Measurements from ENCODE around the gene ANKRD17. TPM values are rescaled to one million over a fixed set of nuclear protein-coding genes. Genes with fewer than 3 reads are reported as not detected.

The ANKRD17 gene
- total RNA-seq, 1 donor from 2014 or later, result 87.9 TPM

DNA sequence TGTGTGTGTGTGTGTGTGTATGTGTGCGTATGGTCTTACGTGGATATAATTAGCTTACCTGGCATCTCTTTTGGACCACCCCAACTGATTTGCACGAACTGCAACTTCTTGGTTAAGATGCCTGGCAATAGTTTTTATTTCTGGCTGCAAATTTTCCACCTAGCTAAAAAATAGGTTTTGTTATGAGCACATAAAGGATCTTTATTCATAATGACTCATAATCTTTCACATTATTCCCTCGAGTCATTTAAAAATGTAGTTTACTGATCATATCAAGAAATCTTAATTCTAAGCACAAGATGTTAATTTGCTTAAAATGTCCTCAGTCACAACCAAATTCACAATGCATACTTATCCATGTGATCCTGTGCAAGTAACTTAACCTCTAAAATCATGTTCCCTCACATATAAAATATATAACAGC, 190.6 kb downstream of the ANKRD17 start:
- DNase-seq (ENCODE audit: low read depth, low spot score), result no peak
- Mint-ChIP-seq H3K27ac (ENCODE audit: unreplicated experiment) (peak overlapping the region; percentile 99), H3K4me1 (peaks cover 24% of the 10 kb centered on the region), H3K4me3 (peak overlapping the region; percentile 88), H3K27me3 (ENCODE audit: low read depth) (peaks cover 3% of the 10 kb centered on the region), H3K9me3 (no peaks in the 10 kb centered on the region), H3K36me3 (ENCODE audit: low read depth) (peaks cover 7% of the 10 kb centered on the region)
- TF ChIP-seq, protein P1, sequence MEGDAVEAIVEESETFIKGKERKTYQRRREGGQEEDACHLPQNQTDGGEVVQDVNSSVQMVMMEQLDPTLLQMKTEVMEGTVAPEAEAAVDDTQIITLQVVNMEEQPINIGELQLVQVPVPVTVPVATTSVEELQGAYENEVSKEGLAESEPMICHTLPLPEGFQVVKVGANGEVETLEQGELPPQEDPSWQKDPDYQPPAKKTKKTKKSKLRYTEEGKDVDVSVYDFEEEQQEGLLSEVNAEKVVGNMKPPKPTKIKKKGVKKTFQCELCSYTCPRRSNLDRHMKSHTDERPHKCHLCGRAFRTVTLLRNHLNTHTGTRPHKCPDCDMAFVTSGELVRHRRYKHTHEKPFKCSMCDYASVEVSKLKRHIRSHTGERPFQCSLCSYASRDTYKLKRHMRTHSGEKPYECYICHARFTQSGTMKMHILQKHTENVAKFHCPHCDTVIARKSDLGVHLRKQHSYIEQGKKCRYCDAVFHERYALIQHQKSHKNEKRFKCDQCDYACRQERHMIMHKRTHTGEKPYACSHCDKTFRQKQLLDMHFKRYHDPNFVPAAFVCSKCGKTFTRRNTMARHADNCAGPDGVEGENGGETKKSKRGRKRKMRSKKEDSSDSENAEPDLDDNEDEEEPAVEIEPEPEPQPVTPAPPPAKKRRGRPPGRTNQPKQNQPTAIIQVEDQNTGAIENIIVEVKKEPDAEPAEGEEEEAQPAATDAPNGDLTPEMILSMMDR (conservative IDR thresholded peaks at IDR 0.05), result no peak

DNA sequence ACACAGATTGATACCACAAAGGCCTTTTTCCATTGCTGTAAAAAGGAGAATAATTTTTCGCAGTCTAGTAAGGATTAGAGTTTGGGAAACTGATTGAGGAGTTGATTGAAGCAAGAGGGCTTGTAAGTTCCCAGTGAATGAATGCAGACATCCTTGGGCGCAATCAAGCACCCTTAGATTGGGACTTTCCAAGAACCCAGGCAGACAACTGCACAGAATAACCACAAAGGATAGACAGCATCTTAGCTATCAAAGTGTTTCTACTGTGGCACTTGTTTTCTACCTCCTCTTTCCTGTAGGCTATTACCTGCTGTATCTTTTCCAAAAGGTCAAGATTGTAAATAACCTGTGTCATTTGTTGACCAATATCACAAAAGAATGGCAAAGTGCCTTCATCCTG, 191.7 kb downstream of the ANKRD17 start:
- Mint-ChIP-seq H3K27me3 (ENCODE audit: low read depth) (peaks cover 3% of the 10 kb centered on the region), H3K9me3 (no peaks in the 10 kb centered on the region), H3K36me3 (ENCODE audit: low read depth) (peaks cover 10% of the 10 kb centered on the region), H3K4me3 (no peak overlapping the region), H3K27ac (ENCODE audit: unreplicated experiment) (no peak overlapping the region), H3K4me1 (peaks cover 24% of the 10 kb centered on the region)
- TF ChIP-seq, protein P1 (conservative IDR thresholded peaks at IDR 0.05), result no peak
- DNase-seq (ENCODE audit: low read depth, low spot score), result no peak

DNA sequence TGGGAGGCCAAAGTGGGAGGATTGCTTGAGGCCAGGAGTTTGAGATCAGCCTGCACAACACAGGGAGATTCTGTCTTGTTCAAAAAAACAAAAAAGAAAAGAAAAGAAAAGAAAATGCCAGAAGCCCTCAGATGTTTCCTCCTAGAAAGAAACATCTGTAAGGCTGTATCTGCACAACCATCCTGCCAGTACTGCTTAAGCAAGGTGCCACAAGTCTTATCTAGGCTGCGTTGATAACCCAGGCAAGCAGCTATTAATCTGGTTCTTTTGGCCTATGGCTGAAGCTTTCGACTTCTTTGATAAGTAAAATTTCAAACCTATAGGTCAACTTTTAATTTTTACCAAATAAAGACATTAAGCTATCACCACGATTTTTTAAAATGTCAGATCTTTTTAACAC, 192.2 kb downstream of the ANKRD17 start:
- peak overlapping the region; percentile 36 for H3K4me3 Mint-ChIP-seq
- no peak for DNase-seq (ENCODE audit: low read depth, low spot score)
- H3K9me3 Mint-ChIP-seq, result no peaks in the 10 kb centered on the region
- H3K27ac Mint-ChIP-seq (ENCODE audit: unreplicated experiment), result no peak overlapping the region
- TF ChIP-seq, protein P1 (conservative IDR thresholded peaks at IDR 0.05), result no peak
- H3K27me3 Mint-ChIP-seq (ENCODE audit: low read depth), result peaks cover 3% of the 10 kb centered on the region
- H3K4me1 Mint-ChIP-seq, result peaks cover 24% of the 10 kb centered on the region
- peaks cover 13% of the 10 kb centered on the region for H3K36me3 Mint-ChIP-seq (ENCODE audit: low read depth)

DNA sequence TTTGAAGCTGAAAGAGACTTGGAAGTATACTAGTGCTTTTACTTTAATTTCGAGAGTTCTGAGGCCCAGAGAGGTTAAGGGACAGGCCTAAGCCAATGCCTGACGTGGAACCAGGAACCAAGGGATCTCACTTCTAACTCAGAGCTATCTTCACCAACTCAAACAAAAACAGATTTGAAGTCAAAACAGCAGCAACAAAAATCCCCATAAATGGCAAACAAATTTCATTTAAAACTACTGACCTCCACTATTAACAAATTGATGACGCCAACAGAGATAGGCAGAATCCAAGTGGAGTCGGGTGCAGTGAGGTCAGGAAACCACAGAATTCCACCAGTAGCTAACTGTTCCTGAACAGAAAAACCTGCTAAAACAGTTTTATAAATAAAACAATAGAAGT, 194.1 kb downstream of the ANKRD17 start:
- peaks cover 2% of the 10 kb centered on the region for H3K27me3 Mint-ChIP-seq (ENCODE audit: low read depth)
- TF ChIP-seq, protein P1 (conservative IDR thresholded peaks at IDR 0.05), result no peak
- H3K9me3 Mint-ChIP-seq, result no peaks in the 10 kb centered on the region
- peaks cover 16% of the 10 kb centered on the region for H3K36me3 Mint-ChIP-seq (ENCODE audit: low read depth)
- H3K4me1 Mint-ChIP-seq, result peaks cover 17% of the 10 kb centered on the region
- no peak for DNase-seq (ENCODE audit: low read depth, low spot score)
- peak overlapping the region; percentile 38 for H3K4me3 Mint-ChIP-seq
- peak overlapping the region; percentile 50 for H3K27ac Mint-ChIP-seq (ENCODE audit: unreplicated experiment)

DNA sequence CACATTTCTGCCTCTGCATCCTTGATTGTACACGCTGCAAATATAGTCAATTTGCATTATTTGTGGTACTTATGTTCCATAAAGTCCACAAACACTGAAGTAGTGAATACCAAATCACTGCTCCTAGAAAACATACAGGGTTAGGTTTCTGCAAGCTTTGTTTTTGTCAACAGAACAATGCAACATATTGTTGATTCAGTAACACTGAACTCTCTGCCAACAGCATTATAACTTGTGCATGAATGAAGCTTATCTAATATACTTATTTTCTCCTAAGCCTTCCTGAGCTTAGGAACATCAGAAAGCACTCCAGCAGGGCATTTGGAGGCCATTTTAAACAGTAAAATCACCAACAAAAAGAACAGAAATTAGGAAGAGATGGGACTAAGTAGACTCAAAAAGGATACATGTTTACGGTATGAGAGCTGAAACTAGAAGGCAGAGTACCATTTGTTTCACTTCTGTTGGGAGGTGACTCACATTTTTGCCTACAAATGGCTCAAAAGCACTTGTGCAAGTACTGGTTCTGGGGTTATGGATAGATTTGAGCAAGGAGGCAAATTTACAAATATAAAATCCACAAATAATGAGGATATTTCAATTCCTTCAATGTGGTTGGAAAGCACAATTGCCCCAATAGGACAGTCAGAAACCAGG, 203.2 kb downstream of the ANKRD17 start:
- Mint-ChIP-seq H3K4me1 (peaks cover 6% of the 10 kb centered on the region), H3K9me3 (no peaks in the 10 kb centered on the region), H3K27me3 (ENCODE audit: low read depth) (no peaks in the 10 kb centered on the region), H3K27ac (ENCODE audit: unreplicated experiment) (no peak overlapping the region), H3K36me3 (ENCODE audit: low read depth) (peaks cover 11% of the 10 kb centered on the region), H3K4me3 (no peak overlapping the region)
- DNase-seq (ENCODE audit: low read depth, low spot score), result no peak
- TF ChIP-seq, protein P1 (conservative IDR thresholded peaks at IDR 0.05), result no peak
